SK-N-SH treated with all-trans-retinoic acid at 6 μM for 48 hours (cell line): ENCODE data around the gene TGDS.
"Not testable (repeated sequence)": the region's sequence is repeated elsewhere in the genome, so short reads cannot be mapped to it uniquely, and the experiment has no call there.

Experiments used
- ATAC-seq: fragments of 200-7000 bp; cut with Tn5 transposase; 3 replicates; pipeline ENCODE4 v1.9.1; 2020; ENCODE audit warnings: mild to moderate bottlenecking, moderate library complexity
- ARNTL ChIP-seq: fragments of 450-650 bp; formaldehyde crosslinking; IDR thresholded peaks from 2 replicates; pipeline ENCODE4 v1.5.0; 2020; ENCODE audit warnings: low read depth, mild to moderate bottlenecking, moderate library complexity, borderline replicate concordance
- BACH2 ChIP-seq: fragments of 250-450 bp; sonication (Bioruptor Pico); IDR thresholded peaks from 2 replicates; pipeline ENCODE4 v1.9.0; 2021; ENCODE audit warnings: mild to moderate bottlenecking, borderline replicate concordance
- CSDC2 ChIP-seq: fragments of 250-450 bp; sonication (Bioruptor Pico); IDR thresholded peaks from 2 replicates; pipeline ENCODE4 v1.5.0; 2020; ENCODE audit warnings: mild to moderate bottlenecking, moderate library complexity
- CSRNP3 ChIP-seq: fragments of 250-450 bp; sonication (Bioruptor Pico); IDR thresholded peaks from 2 replicates; pipeline ENCODE4 v1.5.1; 2021; ENCODE audit warnings: mild to moderate bottlenecking, moderate library complexity
- GLIS3 ChIP-seq: fragments of 250-450 bp; sonication (Bioruptor Pico); IDR thresholded peaks from 2 replicates; pipeline ENCODE4 v1.5.0; 2020; ENCODE audit warnings: mild to moderate bottlenecking, moderate library complexity
- ISL1 ChIP-seq: fragments of 250-450 bp; sonication (Bioruptor Pico); IDR thresholded peaks from 2 replicates; pipeline ENCODE4 v2.1.2; 2022; ENCODE audit warnings: mild to moderate bottlenecking, moderate library complexity
- OSR1 ChIP-seq: fragments of 250-450 bp; sonication (Bioruptor Pico); IDR thresholded peaks from 2 replicates; pipeline ENCODE4 v1.8.0; 2022; ENCODE audit warnings: moderate library complexity, mild to moderate bottlenecking, inconsistent platforms
- PATZ1 ChIP-seq: fragments of 250-450 bp; sonication (Bioruptor Pico); IDR thresholded peaks from 2 replicates; pipeline ENCODE4 v1.8.0; 2020; ENCODE audit warnings: mild to moderate bottlenecking, moderate library complexity, borderline replicate concordance
- PPARA ChIP-seq: fragments of 250-450 bp; sonication (Bioruptor Pico); IDR thresholded peaks from 2 replicates; pipeline ENCODE4 v1.5.0; 2020; ENCODE audit warnings: mild to moderate bottlenecking, borderline replicate concordance
- RARB ChIP-seq: fragments of 250-450 bp; sonication (Bioruptor Pico); IDR thresholded peaks from 2 replicates; pipeline ENCODE4 v1.8.0; 2021; ENCODE audit warnings: mild to moderate bottlenecking, moderate library complexity
- SNAI2 ChIP-seq: fragments of 250-450 bp; sonication (Bioruptor Pico); IDR thresholded peaks from 2 replicates; pipeline ENCODE4 v1.5.0; 2020; ENCODE audit warnings: mild to moderate bottlenecking, moderate library complexity
- TCF4 ChIP-seq: fragments of 250-450 bp; sonication (Bioruptor Pico); IDR thresholded peaks from 2 replicates; pipeline ENCODE4 v1.8.0; 2021; ENCODE audit warnings: mild to moderate bottlenecking, moderate library complexity, borderline replicate concordance
- TOX ChIP-seq: fragments of 250-450 bp; sonication (Bioruptor Pico); IDR thresholded peaks from 2 replicates; pipeline ENCODE4 v1.8.0; 2021; ENCODE audit warnings: mild to moderate bottlenecking, moderate library complexity, borderline replicate concordance
- ZC3H10 ChIP-seq: fragments of 250-450 bp; sonication (Bioruptor Pico); IDR thresholded peaks from 2 replicates; pipeline ENCODE4 v1.5.1; 2021; ENCODE audit warnings: mild to moderate bottlenecking, moderate library complexity
- ZFP3 ChIP-seq: fragments of 250-450 bp; sonication (Bioruptor Pico); IDR thresholded peaks from 2 replicates; pipeline ENCODE4 v1.5.0; 2020; ENCODE audit warnings: mild to moderate bottlenecking, moderate library complexity
- ZFP30 ChIP-seq: fragments of 450-650 bp; formaldehyde crosslinking; IDR thresholded peaks from 2 replicates; pipeline ENCODE4 v1.5.0; 2022; ENCODE audit warnings: mild to moderate bottlenecking, moderate library complexity
- ZNF565 ChIP-seq: fragments of 450-650 bp; formaldehyde crosslinking; conservative IDR thresholded peaks from 2 replicates; pipeline ENCODE4 v1.5.0; 2020; ENCODE audit warnings: low read depth, mild to moderate bottlenecking, moderate library complexity
- ZNF8 ChIP-seq: fragments of 450-650 bp; formaldehyde crosslinking; IDR thresholded peaks from 2 replicates; pipeline ENCODE4 v1.5.0; 2020; ENCODE audit warnings: mild to moderate bottlenecking, moderate library complexity

Gene TGDS

GRCh38 chr13:94535775-94536174 is 60.2 kb downstream of the TGDS start:
- no peak for ATAC-seq
- no peak for TF ChIP-seq CSRNP3 (CRISPR knock-in tag)
- no peak for TF ChIP-seq PATZ1
- no peak for TF ChIP-seq RARB
- no peak for TF ChIP-seq ISL1 (CRISPR knock-in tag)
- TF ChIP-seq GLIS3 (CRISPR knock-in tag): no peak
- TF ChIP-seq ZFP30 (CRISPR knock-in tag): no peak
- no peak for TF ChIP-seq BACH2 (CRISPR knock-in tag)
- TF ChIP-seq OSR1 (CRISPR knock-in tag): no peak
- TF ChIP-seq ARNTL (CRISPR knock-in tag): no peak

DNA sequence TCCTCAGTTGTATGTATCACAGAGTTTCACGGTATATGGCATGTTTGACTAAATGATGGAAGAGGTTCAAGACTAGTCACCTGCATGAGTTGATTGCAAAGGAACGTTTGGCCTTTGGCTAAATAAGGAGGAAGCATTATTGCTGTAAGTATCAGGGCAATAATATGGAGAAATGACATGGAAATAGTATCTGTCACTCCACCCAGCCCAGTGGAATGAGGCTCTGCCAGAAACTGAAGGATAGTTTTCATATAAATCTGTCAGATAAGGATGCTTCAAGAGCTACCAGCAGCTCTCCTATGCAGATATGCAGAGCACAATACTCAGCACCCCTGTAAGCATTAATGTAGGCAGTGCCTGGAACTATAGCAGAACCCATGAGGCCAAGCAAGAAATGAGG is 60.7 kb downstream of the TGDS start:
- ATAC-seq: no peak
- TF ChIP-seq SNAI2 (CRISPR knock-in tag) (no peak), TOX (CRISPR knock-in tag) (no peak), ZFP3 (no peak), BACH2 (CRISPR knock-in tag) (no peak), TCF4 (CRISPR knock-in tag) (no peak), ZNF8 (CRISPR knock-in tag) (no peak), CSRNP3 (CRISPR knock-in tag) (no peak), RARB (no peak), ZNF565 (CRISPR knock-in tag) (no peak), PATZ1 (no peak), PPARA (CRISPR knock-in tag) (no peak)

GRCh38 chr13:94534166-94534565 is 61.8 kb downstream of the TGDS start:
- no peak for ATAC-seq
- TF ChIP-seq RARB: no peak
- no peak for TF ChIP-seq GLIS3 (CRISPR knock-in tag)
- TF ChIP-seq CSDC2 (CRISPR knock-in tag): no peak
- TF ChIP-seq ARNTL (CRISPR knock-in tag): no peak
- no peak for TF ChIP-seq PATZ1
- TF ChIP-seq ISL1 (CRISPR knock-in tag): no peak
- no peak for TF ChIP-seq TCF4 (CRISPR knock-in tag)
- no peak for TF ChIP-seq CSRNP3 (CRISPR knock-in tag)
- TF ChIP-seq BACH2 (CRISPR knock-in tag): no peak
- TF ChIP-seq ZC3H10 (CRISPR knock-in tag): no peak

DNA sequence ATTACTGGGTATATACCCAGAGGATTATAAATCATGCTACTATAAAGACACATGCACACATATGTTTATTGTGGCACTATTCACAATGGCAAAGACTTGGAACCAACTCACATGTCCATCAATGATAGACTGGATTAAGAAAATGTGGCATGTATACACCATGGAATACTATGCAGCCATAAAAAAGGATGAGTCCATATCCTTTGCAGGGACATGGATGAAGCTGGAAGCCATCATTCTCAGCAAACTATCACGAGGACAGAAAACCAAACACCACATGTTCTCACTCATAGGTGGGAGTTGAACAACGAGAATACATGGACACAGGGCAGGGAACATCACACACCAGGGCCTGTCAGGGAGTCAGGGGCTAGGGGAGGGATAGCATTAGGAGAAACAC is 63.7 kb downstream of the TGDS start:
- ATAC-seq: not testable (repeated sequence)

DNA sequence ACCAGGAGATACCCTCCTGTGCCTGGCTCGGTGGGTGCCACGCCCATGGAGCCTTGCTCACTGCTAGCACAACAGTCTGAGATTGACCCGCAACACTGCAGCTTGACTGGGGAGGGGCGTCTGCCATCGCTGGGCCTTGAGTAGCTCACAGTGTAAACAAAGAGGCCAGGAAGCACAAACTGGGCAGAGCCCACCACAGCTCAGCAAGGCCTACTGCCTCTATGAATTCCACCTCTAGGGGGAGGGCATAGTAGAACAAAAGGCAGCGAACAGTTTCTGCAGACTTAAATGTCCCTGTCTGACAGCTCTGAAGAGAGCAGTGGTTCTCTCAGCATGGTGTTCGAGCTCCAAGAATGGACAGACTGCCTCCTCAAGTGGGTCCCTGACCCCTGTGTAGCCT is 69.0 kb downstream of the TGDS start:
- not testable (repeated sequence) for ATAC-seq
